WTC11 (cell line): Measurements from ENCODE around the gene ATXN10.

Experiments
- NFYB ChIP-seq: sonication (generic); formaldehyde crosslinking; conservative IDR thresholded peaks from 2 replicates; pipeline ENCODE4 v1.8.0; 2022; ENCODE audit warnings: low read depth, missing genetic modification reagents
- NR3C1 ChIP-seq: sonication (generic); formaldehyde crosslinking; conservative IDR thresholded peaks from 2 replicates; pipeline ENCODE4 v1.8.1; 2023; ENCODE audit warnings: low read depth, mild to moderate bottlenecking, missing genetic modification reagents

GRCh38 chr22:45831394-45831793 is 159.8 kb downstream of the ATXN10 start:
- TF ChIP-seq NFYB (CRISPR knock-in tag), result no peak
- no peak for TF ChIP-seq NR3C1 (CRISPR knock-in tag)
